Lower leg skin (tissue), 3 donors: ENCODE data around the gene SLC2A3.
"Not testable (repeated sequence)": the region's sequence is repeated elsewhere in the genome, so short reads cannot be mapped to it uniquely, and the experiment has no call there.

Source experiments
- CTCF ChIP-seq, 3 donors: fragments of 450-650 bp; IDR thresholded peaks; one replicate each; pipeline ENCODE4 v1.5.1; 2016; ENCODE audit warnings: antibody characterized with exemption in 3 of 3, mild to moderate bottlenecking in 3 of 3, moderate library complexity in 2 of 3
- POLR2A ChIP-seq, 2 donors: fragments of 450-650 bp; IDR thresholded peaks; one replicate each; pipeline ENCODE4 v1.6.1; 2016 to 2017; ENCODE audit warnings: antibody characterized with exemption in 2 of 2, mild to moderate bottlenecking in 1 of 2, moderate library complexity in 1 of 2

- TF ChIP-seq CTCF, POLR2A (IDR thresholded peaks at IDR 0.05): not testable (repeated sequence)
Observed at GRCh38 chr12:7881736-7882120, 54.3 kb downstream of the SLC2A3 start.
